Colon (tissue), 2 donors: ENCODE data around the gene UBAP1L.
"Not testable (repeated sequence)": the region's sequence is repeated elsewhere in the genome, so short reads cannot be mapped to it uniquely, and the experiment has no call there.

Experiments
- FAIRE-seq: peaks from 2 replicates; lab custom pipeline; 2012; peaks lifted over from hg19 to GRCh38; lab: Jason Lieb, UNC
- donor health status: control.
- donor health status: control.

Gene UBAP1L

GRCh38 chr15:65083262-65083701 is 31.7 kb downstream of the UBAP1L start:
- no peak for FAIRE-seq

DNA sequence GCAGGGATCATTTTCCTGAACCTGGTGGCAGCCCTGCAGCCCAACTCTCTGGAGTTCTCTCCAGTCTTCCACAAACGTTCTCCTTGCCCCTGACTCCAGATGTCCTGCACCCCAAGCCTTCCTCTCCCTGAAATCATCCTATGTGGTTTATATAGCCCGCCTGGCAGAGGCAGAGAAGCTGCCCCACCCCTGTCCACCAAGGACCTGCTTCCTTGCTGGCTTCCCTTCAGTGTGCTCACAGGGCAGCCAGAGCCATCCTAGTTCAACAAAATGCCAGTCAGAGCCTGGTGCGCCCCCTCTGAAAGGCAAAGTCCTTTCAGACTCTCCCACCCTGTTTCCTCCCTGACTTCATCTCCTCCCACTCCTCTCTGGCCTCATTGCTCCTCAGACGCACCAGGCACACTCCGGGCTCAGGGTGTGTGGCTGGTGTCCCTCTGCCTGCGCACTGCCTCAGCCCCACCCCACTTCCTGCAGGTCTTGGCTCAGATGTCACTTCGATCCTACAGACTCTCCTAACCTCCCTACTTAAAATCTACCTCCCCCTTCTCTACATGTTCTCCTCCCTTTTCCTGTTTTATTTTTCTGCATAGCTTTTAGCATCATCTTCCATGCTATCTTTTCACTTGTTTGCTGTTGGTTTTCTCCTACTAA is 32.6 kb downstream of the UBAP1L start:
- no peak for FAIRE-seq

- no peak for FAIRE-seq
These were observed 33.2 kb downstream of the UBAP1L start for GRCh38 chr15:65081758-65082157.

GRCh38 chr15:65081270-65081669 is 33.7 kb downstream of the UBAP1L start:
- FAIRE-seq = no peak

DNA sequence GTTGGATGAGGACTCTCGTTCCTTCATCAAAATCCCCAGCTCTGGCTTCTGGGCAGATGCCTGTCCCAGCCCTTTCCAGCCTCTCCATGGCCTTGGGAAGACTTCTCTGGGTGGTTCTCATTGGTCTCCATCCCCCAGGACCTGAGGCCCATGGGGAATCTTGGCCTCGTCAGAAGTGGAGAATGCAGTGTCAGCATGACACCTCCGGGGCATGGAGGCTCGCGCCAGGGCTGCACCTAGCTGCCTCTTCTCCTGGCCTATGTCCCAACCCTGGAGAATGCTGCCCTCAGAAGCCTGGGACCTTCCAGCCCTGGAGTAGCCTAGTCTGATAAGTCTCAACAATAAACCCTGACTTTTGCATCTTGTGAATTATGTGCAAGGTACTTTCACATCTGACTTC is 35.4 kb downstream of the UBAP1L start:
- no peak for FAIRE-seq

- no peak for FAIRE-seq
These were observed 37.0 kb downstream of the UBAP1L start for GRCh38 chr15:65077981-65078352.

GRCh38 chr15:65077291-65077980 is 37.6 kb downstream of the UBAP1L start:
- no peak for FAIRE-seq

GRCh38 chr15:65076486-65077290 is 38.3 kb downstream of the UBAP1L start, which contains the start of gene KBTBD13:
TSS of gene KBTBD13 (plus strand) at chr15:65076746. CDS start at chr15:65076816, 70 bp downstream.
- FAIRE-seq = no peak

- not testable (repeated sequence) for FAIRE-seq
These were observed 39.2 kb downstream of the UBAP1L start for GRCh38 chr15:65075607-65076395.

- FAIRE-seq = not testable (repeated sequence)
These were observed 40.1 kb downstream of the UBAP1L start for GRCh38 chr15:65074946-65075345.

DNA sequence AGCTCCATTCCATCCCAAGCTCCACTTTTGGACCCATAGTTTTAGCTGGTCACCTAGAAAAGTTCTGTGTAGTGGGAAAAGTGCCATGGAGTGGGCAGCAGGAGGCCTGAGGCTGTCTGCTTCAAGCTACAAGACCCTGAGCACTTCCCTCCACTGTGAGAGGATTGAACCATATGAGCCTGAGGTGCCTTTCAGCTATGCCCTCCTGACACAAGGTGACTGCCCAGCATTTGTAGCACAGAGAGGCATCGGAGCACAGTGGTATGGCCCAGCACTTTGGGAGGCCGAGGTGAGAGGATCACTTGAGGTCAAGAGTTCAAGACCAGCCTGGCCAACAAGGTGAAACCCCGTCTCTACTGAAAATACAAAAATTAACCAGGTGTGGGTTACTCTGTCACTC is 42.4 kb downstream of the UBAP1L start:
- FAIRE-seq = no peak

DNA sequence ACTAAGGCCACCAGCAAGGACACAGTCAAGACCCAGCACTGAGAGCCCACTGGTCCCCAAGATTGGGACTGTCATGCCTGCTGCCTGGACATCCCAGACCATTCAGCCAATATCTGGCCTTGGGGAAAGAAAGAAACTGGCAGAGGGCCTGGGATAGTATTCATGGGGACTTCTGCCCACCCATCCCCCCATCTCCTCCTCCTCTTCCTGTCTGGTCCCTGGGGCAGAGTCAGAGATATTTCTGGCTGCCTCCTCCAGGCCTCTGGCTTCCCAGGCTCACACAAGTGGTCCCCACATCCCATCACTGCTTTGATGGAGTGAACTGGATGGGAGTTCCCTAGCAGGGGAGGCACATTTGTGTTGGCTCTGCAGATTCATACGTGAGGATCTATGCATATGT is 43.0 kb downstream of the UBAP1L start:
- no peak for FAIRE-seq

- no peak for FAIRE-seq
These were observed 43.6 kb downstream of the UBAP1L start for GRCh38 chr15:65071381-65071811.

DNA sequence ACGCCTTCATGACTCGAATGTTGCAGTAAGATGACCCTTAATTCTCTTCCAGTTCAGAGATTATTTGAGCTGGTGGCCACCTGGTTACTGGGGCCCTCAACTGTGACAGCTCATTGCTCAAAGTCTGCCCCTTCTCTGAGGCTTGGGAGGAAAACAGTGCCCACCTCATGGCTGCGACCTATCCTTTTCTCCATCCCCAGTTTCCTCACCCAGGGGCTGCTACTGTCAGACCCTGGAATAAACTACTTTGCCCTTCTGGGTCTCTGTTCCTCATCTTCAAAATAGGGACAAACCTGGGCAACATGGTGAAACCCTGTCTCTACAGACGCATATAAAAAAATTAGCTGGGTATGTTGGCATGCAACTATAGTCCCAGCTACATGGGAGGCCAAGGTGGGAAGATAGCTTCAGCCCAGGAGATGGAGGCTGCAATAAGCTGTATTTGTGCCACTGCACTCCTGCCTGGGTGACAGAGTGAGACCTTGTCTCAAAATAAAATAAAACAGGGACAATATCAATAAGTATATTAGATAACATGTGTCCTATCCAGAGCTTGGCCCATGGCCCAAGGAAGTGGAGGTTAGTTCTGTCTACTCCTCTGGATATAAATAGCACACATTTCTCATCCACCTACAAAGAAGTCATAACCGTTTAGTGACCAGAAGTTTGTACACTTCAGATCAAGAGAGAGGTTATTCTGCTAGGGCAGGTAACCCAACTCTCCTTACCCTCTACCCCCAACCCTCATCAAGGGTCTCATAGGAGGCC is 45.0 kb downstream of the UBAP1L start:
- no peak for FAIRE-seq

- FAIRE-seq = no peak
These were observed 45.8 kb downstream of the UBAP1L start for GRCh38 chr15:65069179-65069578.

DNA sequence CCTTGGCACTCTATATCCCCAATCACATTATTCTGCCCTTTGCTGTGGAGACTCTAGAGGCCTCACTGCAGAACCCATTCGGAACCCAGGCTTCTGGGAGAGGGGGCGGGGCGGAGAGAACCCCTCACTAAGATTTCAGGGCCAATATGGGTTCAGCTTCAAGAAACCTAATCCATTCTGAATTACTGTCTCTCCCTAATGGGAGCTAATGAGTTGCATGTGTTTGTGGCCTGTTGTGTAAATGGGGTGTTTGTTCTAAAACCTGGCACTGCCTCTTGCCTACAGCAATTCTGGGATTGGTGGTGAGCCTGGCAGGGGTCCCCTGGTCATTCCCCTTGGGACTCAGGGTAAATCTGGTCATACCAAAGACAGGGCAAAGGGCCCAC is 46.6 kb downstream of the UBAP1L start:
- FAIRE-seq = no peak

DNA sequence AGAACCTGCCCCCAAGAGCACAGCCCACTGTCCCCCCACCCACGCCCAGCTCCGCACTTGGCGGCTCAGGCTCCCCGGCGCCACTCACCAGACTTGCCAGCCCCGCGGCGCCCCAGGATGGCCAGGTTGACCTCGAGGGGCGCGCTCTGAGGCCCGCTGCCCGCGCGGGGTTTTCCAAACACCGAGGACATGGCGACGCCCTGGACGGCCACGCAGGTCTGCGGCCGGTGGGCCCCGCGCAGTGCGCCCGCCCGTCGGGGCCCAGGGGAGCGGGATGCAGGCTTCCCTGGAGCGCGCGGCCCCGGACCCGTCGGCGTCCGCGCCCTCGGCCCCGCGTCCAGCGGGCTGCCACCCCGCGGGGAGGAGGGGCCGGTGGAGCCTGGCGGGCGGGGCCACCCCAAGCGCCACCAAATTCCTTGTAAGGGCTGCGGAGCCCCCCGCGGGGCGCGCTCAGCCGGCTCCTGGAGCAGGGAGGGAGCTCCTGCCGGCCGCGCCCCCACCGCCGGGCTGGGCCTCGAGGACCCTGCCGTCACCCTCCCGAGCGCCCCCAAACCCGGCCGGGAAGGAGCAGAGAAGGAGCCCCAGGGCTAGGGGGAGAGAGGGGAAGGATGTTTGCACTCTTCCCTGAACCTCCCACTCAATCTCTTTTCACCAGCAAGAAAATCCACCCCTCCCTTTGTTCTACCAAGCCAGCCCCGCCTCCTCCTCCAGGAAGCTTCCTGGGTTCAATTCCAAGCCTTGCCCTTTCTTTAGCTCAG is 47.2 kb downstream of the UBAP1L start, which contains the start of gene RASL12:
TSS of gene RASL12 (minus strand) at position 347 of the 758 bp plus-strand sequence. CDS start at position 191, 156 bp downstream.
- no peak for FAIRE-seq

DNA sequence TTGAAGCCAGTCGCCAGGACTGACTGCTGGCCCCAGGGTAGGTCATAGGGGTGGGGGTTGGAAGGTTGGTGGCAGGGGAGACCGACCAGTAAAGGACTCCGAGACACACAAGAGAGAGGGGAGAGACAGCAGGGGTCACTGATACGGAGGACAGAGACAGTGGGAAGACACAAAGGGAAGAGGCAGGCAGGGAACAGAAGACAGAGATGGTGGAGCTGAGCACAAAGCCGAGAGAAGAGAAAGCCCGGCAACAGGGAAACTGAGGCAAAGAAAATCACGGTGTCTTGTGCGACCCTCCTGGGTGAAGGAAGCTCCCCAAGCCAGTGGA is 47.7 kb downstream of the UBAP1L start:
- no peak for FAIRE-seq

DNA sequence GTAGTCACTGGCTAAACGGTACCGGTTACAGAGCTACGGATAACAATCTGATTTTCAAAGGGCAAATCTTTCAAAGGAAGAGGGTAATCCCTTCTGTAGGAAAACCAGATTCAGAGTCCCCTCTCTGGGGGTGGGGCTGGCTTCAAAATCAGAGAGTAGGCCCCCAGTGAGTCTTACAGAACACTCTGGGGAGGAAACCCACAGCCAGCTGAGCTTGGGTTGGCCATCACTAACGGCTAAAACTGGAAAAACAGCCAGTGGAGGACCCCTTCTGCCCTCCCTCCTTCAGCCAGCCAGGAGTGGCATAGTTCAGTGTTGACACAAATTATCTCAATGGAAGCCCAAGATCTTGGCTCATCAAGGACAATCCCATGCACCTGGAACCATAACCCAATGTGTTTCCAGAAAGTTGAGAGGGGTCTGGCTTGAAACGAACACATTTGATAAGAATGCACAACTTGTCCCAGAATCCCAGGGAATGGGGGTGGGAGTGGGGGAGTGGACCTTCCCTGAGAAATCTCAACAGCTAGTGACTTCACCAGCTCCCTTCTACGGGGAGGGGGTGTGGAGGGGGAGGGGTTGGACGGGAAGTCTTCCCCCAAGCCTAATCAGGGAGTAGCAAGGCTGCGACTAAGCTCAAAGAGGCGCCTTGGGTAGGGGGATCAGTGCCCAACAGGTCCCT is 48.2 kb downstream of the UBAP1L start:
- no peak for FAIRE-seq
